Smooth muscle cell (in vitro differentiated cells): Measurements from ENCODE around the gene ACSS1. TPM values are rescaled to one million over a fixed set of nuclear protein-coding genes. Genes with fewer than 3 reads are reported as not detected.

ENCODE experiments used
- DNase-seq: peaks from one replicate; lab custom pipeline; 2025; ENCODE audit not compliant: unreplicated experiment; lab: John Stamatoyannopoulos, UW
- H2AFZ ChIP-seq: fragments of 200-600 bp; sonication (generic); 2 replicates; pipeline ENCODE4 v1.6.0; 2016; ENCODE audit warnings: antibody characterized with exemption, low read depth, mild to moderate bottlenecking
- H3F3A ChIP-seq: fragments of 200-600 bp; sonication (generic); 2 replicates; pipeline ENCODE4 v1.6.0; 2017; ENCODE audit warnings: antibody characterized with exemption, low read depth
- H3K27ac ChIP-seq: fragments of 200-600 bp; sonication (generic); 2 replicates; pipeline ENCODE4 v1.5.1; 2016; ENCODE audit warnings: low read depth, mild to moderate bottlenecking
- H3K27me3 ChIP-seq: fragments of 200-600 bp; sonication (generic); 2 replicates; pipeline ENCODE4 v1.6.1; 2016; ENCODE audit warnings: low read depth, mild to moderate bottlenecking
- H3K36me3 ChIP-seq: fragments of 200-600 bp; sonication (generic); 2 replicates; pipeline ENCODE4 v1.5.1; 2016; ENCODE audit warnings: low read depth
- H3K4me1 ChIP-seq: fragments of 200-600 bp; sonication (generic); 2 replicates; pipeline ENCODE4 v1.5.1; 2016; ENCODE audit warnings: low read depth
- H3K4me2 ChIP-seq: fragments of 200-600 bp; sonication (generic); 2 replicates; pipeline ENCODE4 v1.6.0; 2016; ENCODE audit warnings: mild to moderate bottlenecking
- H3K4me3 ChIP-seq: fragments of 200-600 bp; sonication (generic); 2 replicates; pipeline ENCODE4 v1.5.1; 2016; ENCODE audit warnings: mild to moderate bottlenecking
- H3K79me2 ChIP-seq: fragments of 200-600 bp; sonication (generic); 2 replicates; pipeline ENCODE4 v1.6.0; 2016; ENCODE audit warnings: low read depth, mild to moderate bottlenecking
- H3K9ac ChIP-seq: fragments of 200-600 bp; sonication (generic); 2 replicates; pipeline ENCODE4 v1.6.0; 2016; ENCODE audit warnings: low read depth
- H3K9me3 ChIP-seq: fragments of 200-600 bp; sonication (generic); replicated peaks from 2 replicates; pipeline ENCODE4 v1.5.1; 2016; ENCODE audit warnings: low read depth
- H4K20me1 ChIP-seq: fragments of 200-600 bp; sonication (generic); 2 replicates; pipeline ENCODE4 v1.6.0; 2016; ENCODE audit warnings: low read depth
- WGBS: methylation state at CpG from one replicate; pipeline ENCODE4 v1.1.7; 2016; ENCODE audit warnings: low lambda C conversion rate; 5-methylcytosine and 5-hydroxymethylcytosine counted together
- polyA plus RNA-seq: library from polyadenylated mRNA; unstranded; fragments of >200 nt; fragmentation: Nextera tagmentation; extraction: Ambion mirVana; gene quantifications from 2 replicates; pipeline ENCODE4 v1.2.1, GENCODE V29; 2016
- total RNA-seq: library from RNA; depleted of rRNA; stranded (reverse); fragments of >200 nt; gene quantifications from 2 replicates; pipeline ENCODE4 v1.2.3, GENCODE V29; 2014
- TF ChIP-seq, protein P1 (sequence below): fragments of 200-600 bp; sonication (generic); IDR thresholded peaks from 2 replicates; pipeline ENCODE4 v1.5.1; 2017; ENCODE audit warnings: borderline replicate concordance, mild to moderate bottlenecking, antibody characterized with exemption; ENCODE audit not compliant: insufficient read depth, poor library complexity, severe bottlenecking

The ACSS1 gene
- total and polyA plus RNA-seq, 2 experiments from 2014 or later: 2.4 to 2.8 TPM

DNA sequence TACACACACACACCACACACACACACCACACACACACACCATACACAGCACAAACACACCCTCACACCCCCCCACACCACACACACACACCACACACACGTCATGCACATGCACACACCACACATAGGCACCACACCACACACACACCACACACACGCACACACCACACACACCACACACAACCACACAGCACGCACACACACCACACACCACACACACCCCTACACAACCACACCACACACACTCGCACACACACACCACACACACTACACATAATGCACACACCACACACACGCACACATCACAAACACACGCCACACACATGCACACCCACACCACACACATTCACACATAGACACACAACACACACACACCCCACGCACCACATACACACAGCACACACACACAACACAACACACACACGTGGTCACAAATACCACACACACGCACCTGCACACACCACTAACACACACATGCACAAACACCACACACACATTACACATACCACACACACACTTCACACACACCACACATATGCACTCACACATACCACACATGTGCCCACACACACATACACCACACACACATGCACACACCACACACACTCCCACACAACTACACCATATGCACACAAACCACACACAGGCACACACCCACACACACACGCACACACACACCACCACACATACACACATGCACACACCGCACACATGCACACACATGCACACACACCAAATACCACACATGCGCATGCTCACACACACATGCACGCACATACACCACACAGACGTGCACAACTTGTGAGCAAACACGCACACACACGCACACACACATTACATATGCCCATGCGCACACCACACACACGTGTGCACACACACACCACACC is 9.4 kb upstream of the ACSS1 start:
- H2AFZ ChIP-seq: no peak overlapping the region
- H3K4me1 ChIP-seq: no peaks in the 10 kb centered on the region
- H4K20me1 ChIP-seq: no peaks in the 10 kb centered on the region
- no peak for DNase-seq
- H3K27me3 ChIP-seq: peaks cover 85% of the 10 kb centered on the region
- 95% methylated on average over 18 of the region's 18 CpGs for WGBS
- H3K9ac ChIP-seq: no peak overlapping the region
- H3K4me2 ChIP-seq: no peak overlapping the region
- TF ChIP-seq, protein P1, sequence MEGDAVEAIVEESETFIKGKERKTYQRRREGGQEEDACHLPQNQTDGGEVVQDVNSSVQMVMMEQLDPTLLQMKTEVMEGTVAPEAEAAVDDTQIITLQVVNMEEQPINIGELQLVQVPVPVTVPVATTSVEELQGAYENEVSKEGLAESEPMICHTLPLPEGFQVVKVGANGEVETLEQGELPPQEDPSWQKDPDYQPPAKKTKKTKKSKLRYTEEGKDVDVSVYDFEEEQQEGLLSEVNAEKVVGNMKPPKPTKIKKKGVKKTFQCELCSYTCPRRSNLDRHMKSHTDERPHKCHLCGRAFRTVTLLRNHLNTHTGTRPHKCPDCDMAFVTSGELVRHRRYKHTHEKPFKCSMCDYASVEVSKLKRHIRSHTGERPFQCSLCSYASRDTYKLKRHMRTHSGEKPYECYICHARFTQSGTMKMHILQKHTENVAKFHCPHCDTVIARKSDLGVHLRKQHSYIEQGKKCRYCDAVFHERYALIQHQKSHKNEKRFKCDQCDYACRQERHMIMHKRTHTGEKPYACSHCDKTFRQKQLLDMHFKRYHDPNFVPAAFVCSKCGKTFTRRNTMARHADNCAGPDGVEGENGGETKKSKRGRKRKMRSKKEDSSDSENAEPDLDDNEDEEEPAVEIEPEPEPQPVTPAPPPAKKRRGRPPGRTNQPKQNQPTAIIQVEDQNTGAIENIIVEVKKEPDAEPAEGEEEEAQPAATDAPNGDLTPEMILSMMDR: no peak
- no peaks in the 10 kb centered on the region for H3K9me3 ChIP-seq
- no peaks in the 10 kb centered on the region for H3K79me2 ChIP-seq
- H3K36me3 ChIP-seq: no peaks in the 10 kb centered on the region
- no peak overlapping the region for H3K4me3 ChIP-seq
- H3K27ac ChIP-seq: no peak overlapping the region
- no peaks in the 10 kb centered on the region for H3F3A ChIP-seq

DNA sequence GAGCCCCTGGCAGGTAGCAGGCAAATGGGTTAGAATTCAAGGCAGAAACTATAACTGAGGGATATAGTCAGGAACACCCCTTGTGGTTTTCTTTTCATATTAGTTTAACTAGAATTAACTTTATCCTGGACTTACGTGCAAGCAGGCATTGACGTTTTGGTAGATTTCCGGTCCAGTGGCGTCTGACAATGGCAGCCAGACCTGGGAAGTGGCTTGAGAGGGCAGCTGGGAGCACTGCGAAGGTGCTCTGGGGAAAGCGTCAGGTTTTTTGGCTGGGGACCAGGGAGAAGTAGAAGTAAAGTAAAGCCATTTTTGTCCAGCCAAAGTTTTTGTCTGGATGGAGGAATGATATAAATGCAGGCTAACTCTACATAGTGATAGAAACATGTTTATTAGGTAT is 8.4 kb upstream of the ACSS1 start:
- no peaks in the 10 kb centered on the region for H3K4me1 ChIP-seq
- TF ChIP-seq, protein P1: no peak
- no peaks in the 10 kb centered on the region for H3K36me3 ChIP-seq
- no peak for DNase-seq
- H3K4me2 ChIP-seq: no peak overlapping the region
- H3K27ac ChIP-seq: no peak overlapping the region
- H4K20me1 ChIP-seq: no peaks in the 10 kb centered on the region
- no peaks in the 10 kb centered on the region for H3F3A ChIP-seq
- peaks cover 85% of the 10 kb centered on the region for H3K27me3 ChIP-seq
- no peak overlapping the region for H3K4me3 ChIP-seq
- H3K9ac ChIP-seq: no peak overlapping the region
- H3K9me3 ChIP-seq: no peaks in the 10 kb centered on the region
- 62% methylated on average over 6 of the region's 6 CpGs for WGBS
- no peak overlapping the region for H2AFZ ChIP-seq
- H3K79me2 ChIP-seq: no peaks in the 10 kb centered on the region

DNA sequence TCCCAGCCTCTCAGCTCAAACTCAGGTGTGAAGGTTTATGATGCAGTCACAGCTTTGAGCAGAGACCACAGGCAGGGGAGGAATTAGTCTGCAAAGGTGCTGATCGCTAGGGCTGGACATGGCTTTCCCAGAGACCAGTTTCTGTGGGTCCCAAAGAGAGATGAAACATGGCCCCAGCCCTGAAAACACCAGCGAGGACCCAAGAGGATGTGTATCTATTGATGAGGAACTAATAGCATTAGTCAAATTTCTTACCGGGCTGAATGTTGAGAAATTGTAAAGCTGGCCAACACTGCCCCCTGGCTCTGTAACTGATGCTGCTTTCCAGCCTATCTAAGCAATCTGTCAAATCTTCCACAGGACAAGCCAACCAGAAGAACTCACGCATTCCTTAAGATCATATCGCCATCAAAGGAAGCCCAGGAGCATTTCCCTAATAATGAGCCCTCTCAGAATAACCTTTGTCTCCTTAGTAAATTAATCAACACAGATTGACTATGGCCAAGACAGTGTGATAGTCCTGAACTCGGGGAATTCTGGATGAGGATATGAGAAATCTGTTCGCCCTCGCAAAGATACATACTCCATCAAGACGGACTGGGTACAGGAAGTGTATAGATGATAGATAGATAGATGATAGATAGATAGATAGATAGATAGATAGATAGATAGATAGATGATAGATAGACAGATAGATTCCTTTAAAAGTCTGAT is 7.8 kb upstream of the ACSS1 start:
- no peak overlapping the region for H2AFZ ChIP-seq
- no peak overlapping the region for H3K27ac ChIP-seq
- no peaks in the 10 kb centered on the region for H3K79me2 ChIP-seq
- H3K4me1 ChIP-seq: no peaks in the 10 kb centered on the region
- no peaks in the 10 kb centered on the region for H3F3A ChIP-seq
- WGBS: 45% methylated on average over 9 of the region's 9 CpGs
- H3K9me3 ChIP-seq: no peaks in the 10 kb centered on the region
- H4K20me1 ChIP-seq: no peaks in the 10 kb centered on the region
- DNase-seq: no peak
- H3K4me2 ChIP-seq: no peak overlapping the region
- H3K9ac ChIP-seq: no peak overlapping the region
- H3K36me3 ChIP-seq: no peaks in the 10 kb centered on the region
- TF ChIP-seq, protein P1: peak; percentile 53
- peaks cover 85% of the 10 kb centered on the region for H3K27me3 ChIP-seq
- no peak overlapping the region for H3K4me3 ChIP-seq
